ENCODE measurements around the gene DOCK8.
"Not testable (repeated sequence)": the region's sequence is repeated elsewhere in the genome, so short reads cannot be mapped to it uniquely, and the experiment has no call there.

The DOCK8 gene

GRCh38 chr9:214648-215493, at the start of gene DOCK8:
TSS of gene DOCK8 (plus strand) at chr9:214865. CDS start at chr9:214977, 112 bp downstream.
- TF ChIP-seq CTCF (IDR thresholded peaks at IDR 0.05): no peak

- TF ChIP-seq CTCF (IDR thresholded peaks at IDR 0.05): not testable (repeated sequence)
These were observed 35.7 kb upstream of the DOCK8 start, which contains the start of gene ZNG1A for GRCh38 chr9:178970-179383. TSS of gene ZNG1A (minus strand) at chr9:179056. CDS start at chr9:178969, 87 bp downstream.

GRCh38 chr9:206481-206880, 8.2 kb upstream of the DOCK8 start:
- no peak for TF ChIP-seq CTCF (IDR thresholded peaks at IDR 0.05)

- TF ChIP-seq CTCF (IDR thresholded peaks at IDR 0.05): no peak
These were observed 5.4 kb upstream of the DOCK8 start for GRCh38 chr9:209143-209758.

GRCh38 chr9:211036-211435, 3.6 kb upstream of the DOCK8 start:
- no peak for TF ChIP-seq CTCF (IDR thresholded peaks at IDR 0.05)

GRCh38 chr9:211557-211956, 3.1 kb upstream of the DOCK8 start:
- no peak for TF ChIP-seq CTCF (IDR thresholded peaks at IDR 0.05)

GRCh38 chr9:212297-212696, 2.4 kb upstream of the DOCK8 start:
- TF ChIP-seq CTCF (IDR thresholded peaks at IDR 0.05): no peak
